GM12873 (cell line): ENCODE results near the gene HMCN2.

Experiments used
- TF ChIP-seq, protein P1 (sequence below): IDR thresholded peaks from 2 replicates; pipeline ENCODE4 v1.5.1; 2012; ENCODE audit warnings: low read depth, mild to moderate bottlenecking, moderate library complexity, low read length, control low read depth; ENCODE audit not compliant: insufficient read depth; ENCODE audit errors: missing control alignments

HMCN2 gene

GRCh38 chr9:130394320-130394719, 128.8 kb downstream of the HMCN2 start:
- TF ChIP-seq, protein P1, sequence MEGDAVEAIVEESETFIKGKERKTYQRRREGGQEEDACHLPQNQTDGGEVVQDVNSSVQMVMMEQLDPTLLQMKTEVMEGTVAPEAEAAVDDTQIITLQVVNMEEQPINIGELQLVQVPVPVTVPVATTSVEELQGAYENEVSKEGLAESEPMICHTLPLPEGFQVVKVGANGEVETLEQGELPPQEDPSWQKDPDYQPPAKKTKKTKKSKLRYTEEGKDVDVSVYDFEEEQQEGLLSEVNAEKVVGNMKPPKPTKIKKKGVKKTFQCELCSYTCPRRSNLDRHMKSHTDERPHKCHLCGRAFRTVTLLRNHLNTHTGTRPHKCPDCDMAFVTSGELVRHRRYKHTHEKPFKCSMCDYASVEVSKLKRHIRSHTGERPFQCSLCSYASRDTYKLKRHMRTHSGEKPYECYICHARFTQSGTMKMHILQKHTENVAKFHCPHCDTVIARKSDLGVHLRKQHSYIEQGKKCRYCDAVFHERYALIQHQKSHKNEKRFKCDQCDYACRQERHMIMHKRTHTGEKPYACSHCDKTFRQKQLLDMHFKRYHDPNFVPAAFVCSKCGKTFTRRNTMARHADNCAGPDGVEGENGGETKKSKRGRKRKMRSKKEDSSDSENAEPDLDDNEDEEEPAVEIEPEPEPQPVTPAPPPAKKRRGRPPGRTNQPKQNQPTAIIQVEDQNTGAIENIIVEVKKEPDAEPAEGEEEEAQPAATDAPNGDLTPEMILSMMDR: no peak

GRCh38 chr9:130394814-130395470, 129.4 kb downstream of the HMCN2 start:
- TF ChIP-seq, protein P1: no peak

DNA sequence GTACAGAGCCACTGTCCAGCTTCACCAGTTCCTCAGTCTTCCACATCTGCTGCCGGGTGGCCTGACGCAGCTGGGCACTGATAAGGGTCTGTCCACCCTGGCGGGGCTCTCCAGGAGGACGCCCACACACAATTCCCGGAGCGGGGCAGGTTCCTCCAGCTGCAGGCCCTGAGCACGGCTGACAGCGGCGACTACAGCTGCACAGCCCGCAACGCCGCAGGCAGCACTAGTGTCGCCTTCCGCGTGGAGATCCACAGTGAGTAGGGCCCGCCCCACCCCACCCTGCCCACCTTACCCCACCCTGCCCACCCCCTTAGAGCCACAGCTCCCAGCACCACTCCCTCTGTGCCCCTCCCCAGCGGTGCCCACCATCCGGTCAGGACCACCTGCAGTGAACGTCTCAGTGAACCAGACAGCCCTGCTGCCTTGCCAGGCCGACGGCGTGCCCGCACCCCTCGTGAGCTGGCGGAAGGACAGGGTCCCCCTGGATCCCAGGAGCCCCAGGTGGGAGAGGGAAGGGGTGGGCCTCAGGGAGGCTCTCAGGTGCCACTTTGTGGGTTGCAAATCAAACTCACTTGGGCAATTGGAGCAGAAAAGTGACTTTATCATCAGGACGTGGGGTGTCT, 130.4 kb downstream of the HMCN2 start:
- TF ChIP-seq, protein P1: no peak

GRCh38 chr9:130396581-130396980, 131.0 kb downstream of the HMCN2 start:
- TF ChIP-seq, protein P1: no peak

GRCh38 chr9:130398487-130399240, 133.1 kb downstream of the HMCN2 start:
- TF ChIP-seq, protein P1: no peak

GRCh38 chr9:130399768-130400167, 134.2 kb downstream of the HMCN2 start:
- TF ChIP-seq, protein P1: no peak

- TF ChIP-seq, protein P1: no peak
Measured at GRCh38 chr9:130400870-130401269, 135.3 kb downstream of the HMCN2 start.
